Heart left ventricle (tissue), 16 donors: Measurements from ENCODE around the gene ATXN2L. TPM values are rescaled to one million over a fixed set of nuclear protein-coding genes. Genes with fewer than 3 reads are reported as not detected.
A peak's percentile ranks its signal among the peaks of the same experiment; 100 is the strongest.

Experiments used
- ATAC-seq, 4 donors: fragments of 200-7000 bp; cut with Tn5 transposase; one replicate each; pipeline ENCODE4 v1.9.1; 2020 to 2022; ENCODE audit warnings: moderate library complexity in 4 of 4, mild to moderate bottlenecking in 3 of 4, moderate number of reproducible peaks in 1 of 4
- DNase-seq, 5 donors: peaks; one replicate each; pipeline ENCODE4 v3.0.0-alpha.2; 2020
- H3K27ac ChIP-seq, 12 donors: fragments of 200-600 bp; sonication (generic) in 4 of 12; one replicate each; pipeline versions ENCODE4 v1.5.0 to v1.8.0; 2016 to 2022; ENCODE audit warnings: mild to moderate bottlenecking in 2 of 12
- H3K27me3 ChIP-seq, 9 donors: fragments of 200-600 bp; sonication (generic) in 2 of 9; one replicate each; pipeline versions ENCODE4 v1.5.1 to v1.8.0; 2016 to 2022; ENCODE audit warnings: mild to moderate bottlenecking in 3 of 9
- H3K36me3 ChIP-seq, 9 donors: fragments of 200-600 bp; sonication (generic) in 2 of 9; one replicate each; pipeline versions ENCODE4 v1.5.0 to v1.8.0; 2018 to 2022; ENCODE audit warnings: mild to moderate bottlenecking in 2 of 9
- H3K4me1 ChIP-seq, 12 donors: fragments of 200-600 bp; sonication (generic) in 4 of 12; one replicate each; pipeline versions ENCODE4 v1.5.0 to v1.8.0; 2016 to 2022; ENCODE audit warnings: mild to moderate bottlenecking in 3 of 12
- H3K4me3 ChIP-seq, 12 donors: fragments of 200-600 bp; sonication (generic) in 4 of 12; one replicate each; pipeline versions ENCODE4 v1.5.0 to v1.8.0; 2017 to 2022; ENCODE audit warnings: mild to moderate bottlenecking in 9 of 12, moderate library complexity in 4 of 12
- H3K9me3 ChIP-seq, 12 donors: fragments of 200-600 bp; sonication (generic) in 4 of 12; one replicate each; pipeline versions ENCODE4 v1.5.0 to v1.8.0; 2016 to 2022; ENCODE audit warnings: mild to moderate bottlenecking in 1 of 12
- POLR2A ChIP-seq, 2 donors: fragments of 450-650 bp; IDR thresholded peaks; one replicate each; pipeline ENCODE4 v1.6.1; 2017; ENCODE audit warnings: antibody characterized with exemption in 2 of 2, mild to moderate bottlenecking in 2 of 2, moderate library complexity in 2 of 2
- WGBS, 4 donors: extraction: QIAGEN DNeasy Blood & Tissue Kit in 2 of 4; methylation state at CpG; one replicate each; pipeline versions ENCODE4 v1.1.5 to v1.1.7; 2013 to 2018; 5-methylcytosine and 5-hydroxymethylcytosine counted together
- intact Hi-C, 10 donors: fragments of 100-400 bp; cut with DNase I; formaldehyde crosslinking; loops; one replicate each; pipeline versions ENCODE4 v1.11.1 to v1.14.2; 2022
- polyA plus RNA-seq, 2 donors: library from polyadenylated mRNA; stranded (reverse); fragments of 200-250 nt; gene quantifications; one replicate each; pipeline ENCODE4 v1.2.3, GENCODE V29; 2013
- total RNA-seq, 9 donors: library from RNA; depleted of rRNA in 2 of 9; stranded (reverse); fragments of >200 nt in 2 of 9; fragmentation: NEBNext Ultra II Directional in 3 of 9; extraction: Animal tissue kit (Norgen Biotek cat#: 25700) in 3 of 9; gene quantifications; one replicate each; pipeline versions ENCODE4 v1.1.0 to v1.2.4, GENCODE V29; 2016 to 2023
- TF ChIP-seq, protein P1 (sequence below), 12 donors: fragments of 200-600 bp; sonication (generic) in 4 of 12; IDR thresholded peaks; one replicate each; pipeline versions ENCODE4 v1.5.0 to v1.8.0; 2018 to 2022; ENCODE audit warnings: antibody characterized with exemption in 12 of 12, mild to moderate bottlenecking in 5 of 12
- donor health status: ischemic (EF 13 %, LVEDD 7.1; RV severe dilation, severe dysfunction).
- donor health status: healthy with polysubstance abuse.
- donor health status: DM: no; HTN: yes; CAD: no.
- donor health status: DM: no; HTN: no; CAD: no.
- donor health status: ischemic (EF 25% LVEDD 6.9; RV normal size, moderate dysfunction).
- donor health status: ischemic (EF 25% LVEDD 5.7; RV mildly dilated, moderate dysfunction).
- donor health status: healthy.
- donor health status: DM: yes; HTN: yes; CAD: no.
- donor health status: ischemic (EF 35%, LVEDD 5.7; RV mildly dilated, moderate dysfunction).
- donor health status: nonischemic (EF 11% LVEDD 7.7; RV severe dilation, severe dysfunction).
- donor health status: DM: yes; HTN: yes; CAD: no.
- donor health status: PGD.
- donor health status: ischemic (EF 29% LVEDD 5.4; RV normal size, mild dysfunction).
- donor health status: nonischemic (EF 23%, LVEDD 6.1; RV moderate dilation, normal function).

ATXN2L gene
- total and polyA plus RNA-seq, 11 donors = 33.7 to 73.9 (median 44.8) TPM

DNA sequence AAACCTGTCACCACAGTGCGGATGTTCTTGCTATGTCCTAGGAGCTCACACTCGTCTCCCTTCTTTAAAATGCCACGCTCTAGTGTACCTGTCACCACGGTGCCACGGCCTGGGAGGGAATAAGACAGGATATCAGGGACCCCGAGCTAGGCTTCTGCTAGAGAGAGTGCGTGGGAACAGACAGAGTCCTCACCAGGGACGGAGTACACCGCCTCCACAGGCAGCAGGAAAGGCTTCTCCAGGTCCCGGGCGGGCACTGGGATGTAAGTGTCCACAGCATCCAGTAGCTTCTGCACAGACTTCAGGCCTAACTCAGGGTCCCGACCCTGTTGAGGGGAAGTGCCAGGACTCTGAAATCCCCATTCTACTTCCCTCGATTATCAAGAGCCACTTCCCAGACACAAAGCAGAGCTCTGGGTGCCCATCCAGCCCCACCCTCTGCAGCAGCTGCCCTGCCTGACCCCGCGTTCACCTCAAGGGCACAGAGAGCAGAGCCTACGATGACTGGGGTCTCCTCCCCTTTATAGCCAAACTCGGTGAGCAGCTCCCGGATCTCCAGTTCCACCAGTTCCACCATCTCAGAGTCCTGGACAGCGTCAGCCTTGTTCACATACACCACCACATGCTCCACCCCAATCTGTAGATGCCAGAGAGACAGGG lies 21.6 kb downstream of the ATXN2L start:
- H3K27ac ChIP-seq = no peak overlapping the region
- DNase-seq (no peak), ATAC-seq (no peak)
- H3K4me1 ChIP-seq = peaks cover 0 to 25% (median 18%) of the 10 kb centered on the region in 12 donors
- 83 to 87% (median 86%) methylated on average over 16 to 19 of the region's 19 CpGs for WGBS, 4 donors
- intact Hi-C loops = loop anchor here in 2 of 10 donors (2.0 kb wide), 1 partner anchor 20 kb away; no protein-coding TSS in a partner anchor
- peaks cover 0 to 44% (median 39%) of the 10 kb centered on the region in 9 donors for H3K36me3 ChIP-seq
- H3K9me3 ChIP-seq = no peaks in the 10 kb centered on the region
- H3K27me3 ChIP-seq = no peaks in the 10 kb centered on the region
- H3K4me3 ChIP-seq = no peak overlapping the region
- TF ChIP-seq, protein P1, sequence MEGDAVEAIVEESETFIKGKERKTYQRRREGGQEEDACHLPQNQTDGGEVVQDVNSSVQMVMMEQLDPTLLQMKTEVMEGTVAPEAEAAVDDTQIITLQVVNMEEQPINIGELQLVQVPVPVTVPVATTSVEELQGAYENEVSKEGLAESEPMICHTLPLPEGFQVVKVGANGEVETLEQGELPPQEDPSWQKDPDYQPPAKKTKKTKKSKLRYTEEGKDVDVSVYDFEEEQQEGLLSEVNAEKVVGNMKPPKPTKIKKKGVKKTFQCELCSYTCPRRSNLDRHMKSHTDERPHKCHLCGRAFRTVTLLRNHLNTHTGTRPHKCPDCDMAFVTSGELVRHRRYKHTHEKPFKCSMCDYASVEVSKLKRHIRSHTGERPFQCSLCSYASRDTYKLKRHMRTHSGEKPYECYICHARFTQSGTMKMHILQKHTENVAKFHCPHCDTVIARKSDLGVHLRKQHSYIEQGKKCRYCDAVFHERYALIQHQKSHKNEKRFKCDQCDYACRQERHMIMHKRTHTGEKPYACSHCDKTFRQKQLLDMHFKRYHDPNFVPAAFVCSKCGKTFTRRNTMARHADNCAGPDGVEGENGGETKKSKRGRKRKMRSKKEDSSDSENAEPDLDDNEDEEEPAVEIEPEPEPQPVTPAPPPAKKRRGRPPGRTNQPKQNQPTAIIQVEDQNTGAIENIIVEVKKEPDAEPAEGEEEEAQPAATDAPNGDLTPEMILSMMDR (IDR thresholded peaks at IDR 0.05) = no peak
- TF ChIP-seq POLR2A (IDR thresholded peaks at IDR 0.05) = no peak

DNA sequence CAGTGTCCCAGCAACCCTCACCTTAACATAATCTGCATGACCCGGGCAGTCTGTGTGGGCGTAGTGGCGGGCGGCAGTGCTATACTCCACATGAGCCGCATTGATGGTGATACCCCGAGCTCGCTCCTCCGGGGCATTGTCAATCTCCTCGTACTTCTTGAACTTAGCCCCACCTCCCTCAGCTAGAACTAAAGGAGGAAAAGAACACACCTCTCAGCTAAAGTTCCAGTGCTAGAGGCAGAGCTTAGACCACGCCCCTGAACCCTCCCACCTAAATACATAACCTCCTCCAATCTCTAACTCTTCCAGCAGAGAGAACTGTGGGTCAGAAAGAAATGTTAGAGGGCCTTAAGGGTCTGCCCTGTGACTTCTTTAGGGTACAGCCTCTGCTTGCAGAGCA lies 22.5 kb downstream of the ATXN2L start:
- H3K4me1 ChIP-seq = peaks cover 0 to 25% (median 18%) of the 10 kb centered on the region in 12 donors
- no peak for ATAC-seq
- TF ChIP-seq, protein P1 (IDR thresholded peaks at IDR 0.05) = no peak
- TF ChIP-seq POLR2A (IDR thresholded peaks at IDR 0.05) = no peak
- intact Hi-C loops = loop anchor here in 3 of 10 donors (2.0 to 5.0 kb wide), 2 partner anchors 20 to 97 kb away; no protein-coding TSS in a partner anchor
- no peaks in the 10 kb centered on the region for H3K9me3 ChIP-seq
- no peak for DNase-seq
- WGBS, 4 donors = 50 to 59% (median 56%) methylated on average over 10 of the region's 10 CpGs
- peaks cover 0 to 42% (median 39%) of the 10 kb centered on the region in 9 donors for H3K36me3 ChIP-seq
- no peaks in the 10 kb centered on the region for H3K27me3 ChIP-seq
- peak overlapping the region in 8 of 12 donors; percentile 79 to 96 (median 92) for H3K27ac ChIP-seq
- H3K4me3 ChIP-seq = peak overlapping the region; percentile 63 to 100 (median 85)

DNA sequence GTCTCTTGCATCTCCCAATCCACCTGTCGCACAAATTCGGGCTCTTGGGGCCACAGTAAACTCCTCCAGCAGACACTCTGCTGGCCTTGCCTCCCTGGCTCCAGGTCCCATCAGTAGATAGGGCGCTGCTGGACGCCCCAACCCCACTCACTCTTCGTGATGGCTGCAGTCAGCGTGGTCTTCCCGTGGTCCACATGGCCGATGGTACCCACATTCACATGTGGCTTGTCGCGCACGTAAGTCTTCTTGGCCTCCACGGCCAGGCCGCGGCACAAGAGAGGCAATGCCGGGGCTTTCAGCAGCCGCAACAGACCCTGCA lies 22.9 kb downstream of the ATXN2L start:
- no peak for TF ChIP-seq POLR2A (IDR thresholded peaks at IDR 0.05)
- TF ChIP-seq, protein P1 (IDR thresholded peaks at IDR 0.05) = no peak
- 0 to 3% (median 1%) methylated on average over 9 to 16 of the region's 16 CpGs for WGBS, 4 donors
- H3K27ac ChIP-seq = peak overlapping the region in 11 of 12 donors; percentile 73 to 96 (median 90)
- H3K4me1 ChIP-seq = peaks cover 0 to 25% (median 18%) of the 10 kb centered on the region in 12 donors
- H3K4me3 ChIP-seq = peak overlapping the region; percentile 63 to 100 (median 85)
- H3K36me3 ChIP-seq = peaks cover 0 to 42% (median 39%) of the 10 kb centered on the region in 9 donors
- intact Hi-C loops = loop anchor here in 9 of 10 donors (1.0 to 5.0 kb wide), 12 partner anchors 15 to 129 kb away; partner anchors contain the start of genes SH2B1 (in 6 of the 9), ATXN2L (in 3 of the 9), NFATC2IP (in 1 of the 9) and RABEP2 (in 1 of the 9)
- ATAC-seq (no peak), DNase-seq (no peak)
- no peaks in the 10 kb centered on the region for H3K27me3 ChIP-seq
- H3K9me3 ChIP-seq = no peaks in the 10 kb centered on the region
